Astrocyte (in vitro differentiated cells and primary cell): ENCODE results near the gene APLP2. TPM values are rescaled to one million over a fixed set of nuclear protein-coding genes. Genes with fewer than 3 reads are reported as not detected.
A peak's percentile ranks its signal among the peaks of the same experiment; 100 is the strongest.

Experiments used
- DNase-seq: peaks from one replicate; pipeline ENCODE4 v3.0.0-alpha.2; 2010; ENCODE audit warnings: low read depth
- FAIRE-seq: peaks from 2 replicates; lab custom pipeline; 2011; peaks lifted over from hg19 to GRCh38; lab: Jason Lieb, UNC
- H2AFZ ChIP-seq: 2 replicates; pipeline ENCODE4 v1.6.0; 2012; ENCODE audit warnings: low read depth, low read length, inconsistent platforms
- H3K27ac ChIP-seq: 2 replicates; pipeline ENCODE4 v1.5.1; 2011; ENCODE audit warnings: low read depth, low read length, inconsistent platforms
- H3K27me3 ChIP-seq: 2 replicates; pipeline ENCODE4 v1.6.0; 2011; ENCODE audit warnings: low read length, inconsistent platforms; ENCODE audit not compliant: insufficient read depth
- H3K36me3 ChIP-seq: 2 replicates; pipeline ENCODE4 v1.5.1; 2011; ENCODE audit warnings: low read length, inconsistent platforms; ENCODE audit not compliant: insufficient read depth
- H3K4me1 ChIP-seq: 2 replicates; pipeline ENCODE4 v1.5.1; 2011; ENCODE audit warnings: low read length, inconsistent platforms; ENCODE audit not compliant: insufficient read depth
- H3K4me2 ChIP-seq: 2 replicates; pipeline ENCODE4 v1.6.0; 2012; ENCODE audit warnings: low read length, inconsistent platforms
- H3K4me3 ChIP-seq: 2 replicates; pipeline ENCODE4 v1.5.1; 2011; ENCODE audit warnings: low read depth, mild to moderate bottlenecking, low read length, inconsistent platforms; ENCODE audit not compliant: insufficient read depth
- H3K79me2 ChIP-seq: 2 replicates; pipeline ENCODE4 v1.6.0; 2012; ENCODE audit warnings: mild to moderate bottlenecking, low read length, inconsistent platforms; ENCODE audit not compliant: insufficient read depth
- H3K9ac ChIP-seq: 2 replicates; pipeline ENCODE4 v1.6.0; 2012; ENCODE audit warnings: mild to moderate bottlenecking, low read length, inconsistent platforms
- H3K9me3 ChIP-seq: 2 replicates; pipeline ENCODE4 v1.5.1; 2012; ENCODE audit warnings: low read depth, mild to moderate bottlenecking, low read length, inconsistent platforms; ENCODE audit not compliant: insufficient read depth
- H4K20me1 ChIP-seq: 2 replicates; pipeline ENCODE4 v1.6.0; 2012; ENCODE audit warnings: low read length, inconsistent platforms; ENCODE audit not compliant: insufficient read depth
- H3K27ac Mint-ChIP-seq: one replicate; pipeline ENCODE4 v1.8.0; 2021; ENCODE audit warnings: mild to moderate bottlenecking, mixed read lengths; ENCODE audit not compliant: unreplicated experiment
- H3K27me3 Mint-ChIP-seq: one replicate; pipeline ENCODE4 v1.8.0; 2021; ENCODE audit warnings: low read depth, mixed read lengths; ENCODE audit not compliant: unreplicated experiment
- H3K36me3 Mint-ChIP-seq: one replicate; pipeline ENCODE4 v1.8.0; 2021; ENCODE audit warnings: low read depth, mixed read lengths; ENCODE audit not compliant: unreplicated experiment
- H3K4me1 Mint-ChIP-seq: one replicate; pipeline ENCODE4 v1.8.0; 2021; ENCODE audit warnings: low read depth, mixed read lengths; ENCODE audit not compliant: unreplicated experiment
- H3K4me3 Mint-ChIP-seq: one replicate; pipeline ENCODE4 v1.8.0; 2021; ENCODE audit warnings: mild to moderate bottlenecking, moderate library complexity, mixed read lengths; ENCODE audit not compliant: unreplicated experiment
- H3K9me3 Mint-ChIP-seq: one replicate; pipeline ENCODE4 v1.8.0; 2021; ENCODE audit warnings: mild to moderate bottlenecking, mixed read lengths; ENCODE audit not compliant: unreplicated experiment
- EZH2 ChIP-seq: IDR thresholded peaks from 2 replicates; pipeline ENCODE4 v1.6.1; 2012; ENCODE audit warnings: mild to moderate bottlenecking, low read length, inconsistent platforms; ENCODE audit not compliant: insufficient read depth
- total RNA-seq: library from RNA; stranded (reverse); gene quantifications from 2 replicates; pipeline ENCODE4 v1.2.1, GENCODE V29; 2021
- TF ChIP-seq, protein P1 (sequence below): IDR thresholded peaks from 2 replicates; pipeline ENCODE4 v1.5.1; 2011; ENCODE audit warnings: low read depth, mild to moderate bottlenecking, inconsistent platforms, low read length, moderate library complexity; ENCODE audit not compliant: insufficient read depth

Gene APLP2
- total RNA-seq, 1 donor from 2014 or later: 849 TPM

DNA sequence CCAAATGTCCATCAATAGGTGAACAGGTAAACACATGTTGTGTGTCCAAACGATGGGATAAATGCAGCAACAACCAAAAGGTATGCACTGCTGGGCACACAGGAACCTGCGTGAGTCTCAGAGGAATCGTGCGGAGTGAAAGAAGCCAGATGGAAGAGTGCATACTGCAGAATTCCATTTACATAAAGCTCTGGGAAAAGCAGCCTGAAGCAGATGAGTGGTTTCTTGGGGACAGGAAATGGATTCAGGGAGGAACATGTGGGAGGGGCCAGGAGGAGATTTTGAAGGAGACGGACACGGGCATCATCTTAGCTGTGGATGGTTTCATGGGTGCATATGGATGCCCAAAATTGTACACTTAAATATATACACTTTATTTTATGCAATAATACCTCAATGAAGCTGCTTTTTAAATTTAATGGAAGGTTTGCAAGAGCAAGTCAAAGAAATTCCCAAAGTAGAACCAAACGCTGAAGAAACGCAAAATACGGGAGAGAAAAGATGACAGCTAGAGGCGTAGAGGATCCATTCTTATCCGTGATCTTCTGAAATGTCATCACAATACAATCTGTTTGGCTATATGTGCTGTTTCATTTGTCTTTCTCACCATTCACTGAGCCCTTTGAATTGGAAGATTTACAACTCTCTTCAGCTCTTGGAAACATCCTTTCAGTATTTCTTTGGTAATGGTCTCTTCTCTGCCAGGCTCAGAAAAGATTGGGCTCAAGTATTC lies 114.3 kb downstream of the APLP2 start:
- H3K27me3 Mint-ChIP-seq: peaks cover 6% of the 10 kb centered on the region

GRCh38 chr11:130187096-130187495 lies 117.4 kb downstream of the APLP2 start:
- no peak for FAIRE-seq
- no peak overlapping the region for H3K4me3 ChIP-seq
- no peaks in the 10 kb centered on the region for H3K4me1 ChIP-seq
- no peak overlapping the region for H3K27ac ChIP-seq
- no peak overlapping the region for H2AFZ ChIP-seq
- no peaks in the 10 kb centered on the region for H3K9me3 ChIP-seq
- no peaks in the 10 kb centered on the region for H3K79me2 ChIP-seq
- peaks cover 3% of the 10 kb centered on the region for H3K9me3 Mint-ChIP-seq
- H3K36me3 ChIP-seq: no peaks in the 10 kb centered on the region
- no peak overlapping the region for H3K9ac ChIP-seq
- H3K27ac Mint-ChIP-seq: no peak overlapping the region
- H3K36me3 Mint-ChIP-seq: no peaks in the 10 kb centered on the region
- no peak for DNase-seq
- no peak overlapping the region for H3K4me2 ChIP-seq
- H3K4me3 Mint-ChIP-seq: no peak overlapping the region
- H3K4me1 Mint-ChIP-seq: peaks cover 2% of the 10 kb centered on the region
- no peak for TF ChIP-seq EZH2
- TF ChIP-seq, protein P1, sequence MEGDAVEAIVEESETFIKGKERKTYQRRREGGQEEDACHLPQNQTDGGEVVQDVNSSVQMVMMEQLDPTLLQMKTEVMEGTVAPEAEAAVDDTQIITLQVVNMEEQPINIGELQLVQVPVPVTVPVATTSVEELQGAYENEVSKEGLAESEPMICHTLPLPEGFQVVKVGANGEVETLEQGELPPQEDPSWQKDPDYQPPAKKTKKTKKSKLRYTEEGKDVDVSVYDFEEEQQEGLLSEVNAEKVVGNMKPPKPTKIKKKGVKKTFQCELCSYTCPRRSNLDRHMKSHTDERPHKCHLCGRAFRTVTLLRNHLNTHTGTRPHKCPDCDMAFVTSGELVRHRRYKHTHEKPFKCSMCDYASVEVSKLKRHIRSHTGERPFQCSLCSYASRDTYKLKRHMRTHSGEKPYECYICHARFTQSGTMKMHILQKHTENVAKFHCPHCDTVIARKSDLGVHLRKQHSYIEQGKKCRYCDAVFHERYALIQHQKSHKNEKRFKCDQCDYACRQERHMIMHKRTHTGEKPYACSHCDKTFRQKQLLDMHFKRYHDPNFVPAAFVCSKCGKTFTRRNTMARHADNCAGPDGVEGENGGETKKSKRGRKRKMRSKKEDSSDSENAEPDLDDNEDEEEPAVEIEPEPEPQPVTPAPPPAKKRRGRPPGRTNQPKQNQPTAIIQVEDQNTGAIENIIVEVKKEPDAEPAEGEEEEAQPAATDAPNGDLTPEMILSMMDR: no peak
- H4K20me1 ChIP-seq: no peaks in the 10 kb centered on the region
- peaks cover 8% of the 10 kb centered on the region for H3K27me3 Mint-ChIP-seq
- no peaks in the 10 kb centered on the region for H3K27me3 ChIP-seq

More for the DNA sequence above, 114.3 kb downstream of the APLP2 start:
- Mint-ChIP-seq H3K27ac (no peak overlapping the region), H3K9me3 (peaks cover 3% of the 10 kb centered on the region), H3K4me1 (peaks cover 22% of the 10 kb centered on the region), H3K4me3 (peak overlapping the region; percentile 12), H3K36me3 (no peaks in the 10 kb centered on the region)
- no peak for DNase-seq
- Histone ChIP-seq H2AFZ (no peak overlapping the region), H3K4me2 (no peak overlapping the region), H3K36me3 (no peaks in the 10 kb centered on the region), H3K4me3 (no peak overlapping the region), H3K9ac (no peak overlapping the region), H4K20me1 (no peaks in the 10 kb centered on the region), H3K27ac (no peak overlapping the region), H3K4me1 (no peaks in the 10 kb centered on the region), H3K27me3 (no peaks in the 10 kb centered on the region), H3K79me2 (no peaks in the 10 kb centered on the region), H3K9me3 (no peaks in the 10 kb centered on the region)
- no peak for FAIRE-seq
- TF ChIP-seq EZH2: no peak
- TF ChIP-seq, protein P1: no peak

DNA sequence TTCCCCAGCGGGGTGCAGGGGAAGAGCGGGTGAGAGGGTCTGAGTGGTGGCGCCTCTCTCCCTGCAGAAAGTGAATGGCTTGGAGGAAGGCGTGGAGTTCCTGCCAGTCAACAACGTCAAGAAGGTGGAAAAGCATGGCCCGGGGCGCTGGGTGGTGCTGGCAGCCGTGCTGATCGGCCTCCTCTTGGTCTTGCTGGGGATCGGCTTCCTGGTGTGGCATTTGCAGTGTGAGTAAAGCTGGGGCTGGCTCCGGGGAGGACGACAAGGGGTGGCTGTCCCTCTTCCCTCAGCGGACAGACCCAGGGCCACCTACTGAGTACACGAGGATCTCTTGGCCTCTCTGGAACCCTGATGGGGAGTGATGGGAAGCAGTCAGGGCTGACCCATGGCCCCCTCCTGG lies 118.4 kb downstream of the APLP2 start:
- Mint-ChIP-seq H3K9me3 (peaks cover 3% of the 10 kb centered on the region), H3K4me1 (no peaks in the 10 kb centered on the region), H3K36me3 (no peaks in the 10 kb centered on the region), H3K4me3 (no peak overlapping the region), H3K27me3 (peaks cover 8% of the 10 kb centered on the region), H3K27ac (no peak overlapping the region)
- H3K4me1 ChIP-seq: no peaks in the 10 kb centered on the region
- H3K36me3 ChIP-seq: no peaks in the 10 kb centered on the region
- H3K4me2 ChIP-seq: no peak overlapping the region
- no peaks in the 10 kb centered on the region for H3K27me3 ChIP-seq
- H4K20me1 ChIP-seq: no peaks in the 10 kb centered on the region
- no peak for TF ChIP-seq EZH2
- TF ChIP-seq, protein P1: no peak
- no peak overlapping the region for H3K27ac ChIP-seq
- no peak overlapping the region for H3K4me3 ChIP-seq
- FAIRE-seq: no peak
- H2AFZ ChIP-seq: no peak overlapping the region
- H3K9ac ChIP-seq: no peak overlapping the region
- H3K9me3 ChIP-seq: no peaks in the 10 kb centered on the region
- no peaks in the 10 kb centered on the region for H3K79me2 ChIP-seq
- DNase-seq: no peak
